HL-60 (cell line): ENCODE data around the gene STIP1.

Experiments used
- CTCF ChIP-seq: IDR thresholded peaks from one replicate; pipeline ENCODE4 v1.5.1; 2011; ENCODE audit warnings: low read length, control low read depth, inconsistent platforms; ENCODE audit not compliant: insufficient read depth
- POLR2AphosphoS5 ChIP-seq: IDR thresholded peaks from 2 replicates; pipeline ENCODE4 v1.6.1; 2012; ENCODE audit warnings: low read depth

GRCh38 chr11:64207256-64208085, 21.5 kb downstream of the STIP1 start:
- TF ChIP-seq POLR2AphosphoS5: no peak; the same call in none of the 2 replicates
- no peak for TF ChIP-seq CTCF
